Measurements from ENCODE around the gene PDGFB.

The PDGFB gene

GRCh38 chr22:39276440-39277141 is 31.8 kb upstream of the PDGFB start:
- FAIRE-seq, result no peak

GRCh38 chr22:39275814-39276439 is 31.1 kb upstream of the PDGFB start:
- FAIRE-seq, result no peak

GRCh38 chr22:39273950-39274887 is 29.4 kb upstream of the PDGFB start:
- no peak for FAIRE-seq

- FAIRE-seq, result no peak
These were observed 26.0 kb upstream of the PDGFB start for GRCh38 chr22:39270792-39271191.

GRCh38 chr22:39270280-39270679 is 25.5 kb upstream of the PDGFB start:
- FAIRE-seq, result no peak

GRCh38 chr22:39269095-39269790 is 24.5 kb upstream of the PDGFB start:
- FAIRE-seq, result no peak

- FAIRE-seq, result no peak
These were observed 23.9 kb upstream of the PDGFB start for GRCh38 chr22:39268645-39269044.

GRCh38 chr22:39267974-39268373 is 23.2 kb upstream of the PDGFB start:
- no peak for FAIRE-seq

GRCh38 chr22:39266398-39267030 is 21.7 kb upstream of the PDGFB start:
- FAIRE-seq, result no peak

- no peak for FAIRE-seq
These were observed 20.5 kb upstream of the PDGFB start for GRCh38 chr22:39265143-39265886.

- FAIRE-seq, result no peak
These were observed 19.7 kb upstream of the PDGFB start for GRCh38 chr22:39264349-39265038.

- FAIRE-seq, result no peak
These were observed 19.0 kb upstream of the PDGFB start for GRCh38 chr22:39263626-39264348.

- no peak for FAIRE-seq
These were observed 14.9 kb upstream of the PDGFB start for GRCh38 chr22:39259666-39260065.

- no peak for FAIRE-seq
These were observed 13.2 kb upstream of the PDGFB start for GRCh38 chr22:39257901-39258475.

- no peak for FAIRE-seq
These were observed 12.2 kb upstream of the PDGFB start for GRCh38 chr22:39256979-39257378.

- FAIRE-seq, result no peak
These were observed 11.4 kb upstream of the PDGFB start for GRCh38 chr22:39256186-39256552.

- no peak for FAIRE-seq
These were observed 10.8 kb upstream of the PDGFB start for GRCh38 chr22:39255449-39256185.

- FAIRE-seq, result no peak
These were observed 10.1 kb upstream of the PDGFB start for GRCh38 chr22:39254789-39255298.

- no peak for FAIRE-seq
These were observed 9.3 kb upstream of the PDGFB start for GRCh38 chr22:39254122-39254521.
